GM21529 (cell line): ENCODE data around the gene TMEM217.
A peak's percentile ranks its signal among the peaks of the same experiment; 100 is the strongest.

Source experiments
- ATAC-seq: cut with Tn5 transposase; IDR thresholded peaks from one replicate; pipeline ENCODE4 v1.9.1; 2021; ENCODE audit not compliant: unreplicated experiment

Gene TMEM217

DNA sequence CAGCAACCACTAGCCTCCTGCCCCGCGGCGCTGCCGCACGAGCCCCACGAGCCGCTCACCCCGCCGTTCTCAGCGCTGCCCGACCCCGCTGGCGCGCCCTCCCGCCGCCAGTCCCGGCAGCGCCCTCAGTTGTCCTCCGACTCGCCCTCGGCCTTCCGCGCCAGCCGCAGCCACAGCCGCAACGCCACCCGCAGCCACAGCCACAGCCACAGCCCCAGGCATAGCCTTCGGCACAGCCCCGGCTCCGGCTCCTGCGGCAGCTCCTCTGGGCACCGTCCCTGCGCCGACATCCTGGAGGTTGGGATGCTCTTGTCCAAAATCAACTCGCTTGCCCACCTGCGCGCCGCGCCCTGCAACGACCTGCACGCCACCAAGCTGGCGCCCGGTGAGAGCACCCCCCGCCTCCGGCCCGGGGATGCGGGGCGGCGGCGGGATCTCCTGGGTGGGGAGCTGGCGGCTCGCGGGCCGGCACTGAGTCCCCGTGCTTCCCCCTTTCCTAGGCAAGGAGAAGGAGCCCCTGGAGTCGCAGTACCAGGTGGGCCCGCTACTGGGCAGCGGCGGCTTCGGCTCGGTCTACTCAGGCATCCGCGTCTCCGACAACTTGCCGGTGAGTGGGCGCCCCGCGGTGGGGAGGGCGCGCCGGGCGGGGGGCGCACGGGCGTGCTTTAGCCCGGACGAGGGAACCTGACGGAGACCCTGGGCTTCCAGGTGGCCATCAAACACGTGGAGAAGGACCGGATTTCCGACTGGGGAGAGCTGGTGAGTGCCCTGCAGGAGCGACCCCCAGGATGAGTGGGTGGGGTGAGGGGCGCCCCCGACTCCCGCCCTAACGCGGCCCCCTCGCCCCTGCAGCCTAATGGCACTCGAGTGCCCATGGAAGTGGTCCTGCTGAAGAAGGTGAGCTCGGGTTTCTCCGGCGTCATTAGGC, 87.4 kb downstream of the TMEM217 start:
- peak; percentile 29 for ATAC-seq

DNA sequence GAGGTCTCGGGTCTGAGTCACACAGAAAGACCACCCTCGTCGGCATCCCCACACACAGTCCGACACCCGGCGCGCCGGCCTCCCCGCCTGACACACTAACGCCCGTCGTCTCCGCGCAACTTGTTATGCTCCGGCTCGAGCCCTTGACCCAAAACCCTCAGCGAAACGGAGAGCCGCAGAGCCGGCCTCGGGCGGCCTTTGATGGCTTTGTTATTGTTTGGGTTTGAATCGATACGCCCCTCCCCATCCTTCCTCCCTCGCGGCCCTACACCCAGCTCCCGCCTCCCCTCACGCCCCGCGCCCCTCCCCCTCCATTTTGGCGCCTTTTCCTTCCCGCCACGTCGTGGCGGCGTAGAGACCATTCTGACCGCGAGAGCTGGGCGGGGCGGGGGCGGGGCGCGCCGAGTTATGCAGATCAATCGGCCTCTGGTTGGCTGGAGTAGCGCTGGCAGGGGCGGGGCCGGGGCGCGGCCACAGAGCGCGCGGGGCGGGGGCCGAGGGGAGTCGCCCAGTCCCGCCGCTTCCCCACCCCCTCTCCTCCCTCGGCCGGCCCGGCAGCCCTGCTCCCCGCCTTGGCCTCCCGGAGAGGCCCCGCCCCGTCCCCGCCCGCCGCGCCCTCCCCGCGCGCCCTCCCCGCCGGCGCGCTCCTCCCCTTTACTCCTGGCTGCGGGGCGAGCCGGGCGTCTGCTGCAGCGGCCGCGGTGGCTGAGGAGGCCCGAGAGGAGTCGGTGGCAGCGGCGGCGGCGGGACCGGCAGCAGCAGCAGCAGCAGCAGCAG, 88.3 kb downstream of the TMEM217 start, which contains the start of gene PIM1:
TSS of gene PIM1 (plus strand) at position 657 of the 777 bp plus-strand sequence. CDS start 424 bp downstream, outside the sequence.
- peak; percentile 60 for ATAC-seq

DNA sequence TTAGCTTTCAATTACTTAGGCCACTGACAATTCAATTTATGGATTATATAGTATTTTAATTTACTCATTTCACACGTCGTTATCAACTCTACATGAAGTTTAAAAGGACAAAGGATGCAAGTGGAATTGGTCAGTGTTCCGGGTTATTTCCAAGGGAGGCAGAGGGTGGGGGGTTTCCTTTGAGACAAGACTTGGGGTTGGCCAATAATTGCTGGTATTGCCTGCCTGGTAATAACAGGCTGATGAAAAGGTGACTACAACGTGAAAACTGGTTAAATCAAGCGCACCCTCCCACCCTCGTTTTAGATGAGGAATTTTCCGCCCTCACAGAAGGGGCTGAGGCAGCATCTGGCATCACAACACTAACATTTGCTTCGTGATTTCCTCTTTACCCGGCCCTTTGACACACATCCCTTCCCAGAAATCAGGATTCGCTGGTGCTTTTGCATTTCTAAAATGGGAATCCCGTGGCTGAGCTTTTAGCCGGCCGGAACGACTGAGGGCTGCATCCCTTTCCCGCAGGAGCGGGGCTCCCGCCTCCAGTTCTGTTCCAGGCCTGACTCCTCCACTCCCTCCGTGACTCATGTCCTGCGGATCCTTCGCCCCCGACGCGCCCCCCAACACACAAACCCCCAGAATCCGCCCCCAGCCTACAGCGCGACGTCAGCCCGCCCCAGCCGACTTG, 89.0 kb downstream of the TMEM217 start:
- no peak for ATAC-seq

DNA sequence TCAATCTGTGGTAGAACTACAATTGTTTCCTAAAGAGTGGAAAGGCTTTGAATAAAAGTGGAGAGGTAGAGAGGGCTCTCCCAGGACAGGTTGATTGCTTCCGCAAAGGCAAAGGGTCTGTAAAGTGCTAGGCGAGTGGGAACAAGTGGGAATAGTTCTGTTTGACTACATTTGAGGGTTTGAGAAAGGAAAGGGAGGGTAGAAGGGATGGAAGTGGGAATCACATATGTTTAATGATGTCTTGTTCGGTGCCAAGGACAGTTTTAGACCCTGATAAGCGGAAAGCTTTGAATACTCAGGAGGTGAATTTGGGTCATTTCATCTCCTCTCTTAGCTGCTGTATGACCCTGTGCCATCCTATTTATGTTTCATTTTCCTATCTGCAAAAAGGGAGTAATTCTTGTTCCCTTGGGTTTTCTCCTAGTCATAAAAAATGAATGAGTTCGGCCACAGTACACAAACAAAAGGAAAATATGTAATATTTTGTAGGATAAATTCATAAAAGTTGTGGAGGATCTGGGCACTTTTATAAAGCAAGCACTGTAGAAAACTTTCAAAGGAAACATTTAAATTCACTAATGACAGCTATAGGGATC, 89.7 kb downstream of the TMEM217 start:
- ATAC-seq = no peak

DNA sequence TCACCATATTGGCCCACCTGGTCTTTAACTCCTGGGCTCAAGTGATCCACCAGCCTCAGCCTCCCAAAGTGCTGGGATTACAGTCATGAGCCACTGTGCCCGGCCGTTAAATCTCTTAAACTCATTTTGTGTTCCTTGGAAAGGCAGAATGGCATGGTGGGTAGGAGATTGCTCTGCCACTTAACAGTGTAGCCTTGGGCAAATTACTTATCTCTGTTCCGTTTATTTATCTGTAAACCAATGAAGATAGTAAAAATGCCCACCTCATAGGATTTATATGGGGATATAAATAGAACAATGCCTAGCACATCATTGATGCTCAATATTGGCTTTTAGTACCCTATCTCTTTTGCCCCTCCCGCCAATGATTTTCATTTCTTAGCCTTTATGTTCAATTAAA, 95.2 kb downstream of the TMEM217 start:
- no peak for ATAC-seq
